ENCODE measurements around the gene SMARCA4.

SMARCA4 gene

DNA sequence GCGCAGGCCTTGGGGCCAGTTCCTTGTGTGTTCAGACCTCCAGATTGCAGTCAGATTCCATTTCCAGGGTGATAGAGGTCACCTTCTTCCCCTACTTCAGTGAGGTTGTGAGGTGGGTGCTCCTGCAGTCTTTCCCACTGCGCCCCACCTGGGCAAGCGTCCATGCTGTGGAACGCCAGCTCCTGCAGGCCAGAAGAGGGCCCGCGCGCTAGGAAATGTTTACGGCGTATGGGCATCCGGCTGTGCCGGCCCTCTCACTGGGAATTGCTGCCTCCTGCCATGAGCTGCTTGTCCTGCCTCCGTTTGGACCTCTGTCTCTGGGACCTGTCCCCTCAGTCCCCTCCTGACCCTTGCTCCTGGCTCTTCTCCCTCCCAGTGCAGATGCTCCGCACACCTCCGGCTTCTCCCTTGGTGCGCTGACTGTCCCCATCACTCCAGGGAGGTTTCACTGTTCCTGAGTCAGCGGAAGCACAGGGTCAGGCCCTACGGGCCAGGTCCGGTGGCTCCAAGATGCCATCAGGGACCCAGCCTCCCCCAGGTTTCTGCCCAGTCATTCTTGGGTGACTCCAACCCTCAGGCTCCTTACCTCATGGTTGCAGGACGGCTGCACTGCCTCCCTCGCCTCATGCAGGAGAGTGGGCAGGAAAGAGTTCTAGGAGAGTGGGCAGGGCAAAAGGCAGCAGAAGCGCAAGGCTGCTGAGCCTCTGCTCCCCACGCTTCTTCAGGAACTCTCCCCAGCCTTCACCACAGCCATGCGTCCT is 56.6 kb downstream of the SMARCA4 start:
- DNase-seq, result no peak

DNA sequence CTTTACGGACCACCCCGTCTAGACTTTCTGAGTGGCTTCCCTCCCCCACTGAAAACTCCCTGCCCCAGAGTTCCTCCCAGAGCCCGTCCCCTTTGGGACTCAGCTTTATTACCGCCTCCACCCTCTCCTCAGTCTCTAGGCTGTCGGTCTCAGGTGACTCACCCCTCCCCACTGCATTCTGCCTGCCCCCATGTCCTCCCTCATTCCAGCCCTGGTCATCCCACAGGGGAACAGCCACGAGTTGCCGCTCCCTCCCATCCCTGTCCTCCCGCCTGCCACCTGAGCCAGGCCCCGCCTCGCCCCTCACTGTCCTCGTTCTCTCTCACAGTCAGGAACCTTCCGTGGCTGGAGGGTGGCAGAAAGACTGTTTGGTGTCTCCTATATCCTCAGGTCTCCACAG is 57.3 kb downstream of the SMARCA4 start:
- no peak for DNase-seq

GRCh38 chr19:11018763-11019162 is 57.9 kb downstream of the SMARCA4 start:
- no peak for DNase-seq

- no peak for DNase-seq
Measured at GRCh38 chr19:11019262-11019661, 58.4 kb downstream of the SMARCA4 start.

DNA sequence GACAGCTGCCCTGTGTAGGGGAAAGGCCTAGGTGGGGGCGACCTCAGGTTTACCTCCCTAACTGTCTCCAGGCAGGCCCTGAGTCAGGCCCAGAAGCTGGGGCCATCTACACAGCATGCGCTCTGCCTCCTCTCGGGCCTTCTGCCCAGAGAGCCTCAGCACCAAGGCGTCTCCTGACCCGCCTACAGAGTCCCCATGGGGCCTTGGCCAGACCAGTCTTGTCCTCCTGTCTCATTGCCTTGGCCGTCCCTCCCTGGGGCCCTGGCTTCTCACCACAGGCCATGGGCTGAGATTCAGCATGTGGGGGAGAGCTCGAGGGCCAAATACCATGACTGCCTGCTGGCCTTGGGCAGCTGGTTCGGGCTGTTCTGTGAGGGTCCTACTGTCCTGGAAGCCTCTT is 59.0 kb downstream of the SMARCA4 start:
- DNase-seq, result no peak

GRCh38 chr19:11020423-11020822 is 59.6 kb downstream of the SMARCA4 start:
- no peak for DNase-seq

GRCh38 chr19:11020982-11021759 is 60.3 kb downstream of the SMARCA4 start:
- no peak for DNase-seq

- DNase-seq, result no peak
Measured at GRCh38 chr19:11021760-11022144, 60.9 kb downstream of the SMARCA4 start.

GRCh38 chr19:11023016-11023415 is 62.2 kb downstream of the SMARCA4 start:
- DNase-seq, result no peak

DNA sequence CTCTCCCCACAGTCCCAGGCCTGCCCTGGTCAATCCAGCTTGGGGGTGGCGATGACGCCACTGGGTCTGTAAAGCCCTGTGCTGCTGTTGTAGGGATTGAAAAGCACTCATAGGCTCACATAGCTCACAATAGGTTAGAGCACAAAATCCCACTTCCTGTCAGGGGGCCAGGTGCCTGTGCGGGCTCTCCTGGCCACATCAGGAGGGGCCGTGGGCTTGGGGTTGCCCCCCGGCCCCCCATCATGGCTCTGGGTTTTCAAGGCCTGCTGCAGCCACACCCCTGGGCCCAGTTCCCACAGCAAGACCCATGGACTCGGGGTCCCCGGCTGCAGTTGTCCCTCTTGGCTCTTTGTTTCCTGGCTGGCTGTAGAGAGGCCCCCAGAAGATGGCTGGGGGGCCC is 62.9 kb downstream of the SMARCA4 start:
- DNase-seq, result no peak

- no peak for DNase-seq
Measured at GRCh38 chr19:11024259-11024658, 63.4 kb downstream of the SMARCA4 start.

GRCh38 chr19:11025006-11025405 is 64.2 kb downstream of the SMARCA4 start:
- no peak for DNase-seq

GRCh38 chr19:11025445-11025844 is 64.6 kb downstream of the SMARCA4 start:
- no peak for DNase-seq

DNA sequence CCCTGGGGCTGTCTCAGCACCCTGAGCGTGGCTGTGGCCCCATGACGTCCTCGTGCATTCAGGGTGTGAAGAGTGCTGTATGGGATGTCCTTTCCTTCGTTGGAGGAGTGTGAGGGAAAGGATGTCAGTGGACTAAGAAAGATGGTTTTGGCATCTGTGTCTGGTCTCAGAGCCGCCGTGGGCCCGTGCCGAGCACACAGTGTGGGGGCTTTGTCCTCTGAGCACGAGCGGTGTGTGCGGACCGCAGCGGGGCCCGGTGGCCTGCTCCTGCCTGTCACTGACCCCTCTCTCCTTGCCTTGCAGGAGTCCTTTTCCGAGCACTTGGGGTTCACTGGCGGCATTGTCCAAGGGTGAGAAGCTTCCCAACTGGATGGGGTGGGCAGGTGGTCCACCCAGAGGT is 65.2 kb downstream of the SMARCA4 start:
- no peak for DNase-seq

DNA sequence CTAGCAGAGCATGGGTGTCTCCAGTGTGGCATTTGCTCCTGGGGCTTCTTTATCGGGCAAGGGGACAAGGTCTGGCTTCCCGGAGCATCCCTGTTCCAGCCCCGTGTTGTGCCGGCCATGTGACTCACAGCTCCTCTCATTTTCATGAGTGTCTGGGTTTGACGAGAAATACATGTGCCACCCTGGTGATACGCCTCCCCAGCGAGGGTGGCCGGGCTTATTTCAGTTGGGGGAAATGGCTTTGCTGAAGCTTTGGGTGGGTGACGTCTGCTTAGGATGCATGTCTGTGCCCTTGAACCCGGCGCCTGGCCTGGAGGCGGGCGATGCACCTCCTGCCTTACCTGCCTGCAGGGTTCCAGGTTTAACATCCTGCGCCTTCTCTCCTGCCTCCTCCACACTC is 66.6 kb downstream of the SMARCA4 start:
- DNase-seq, result no peak

- no peak for DNase-seq
Measured at GRCh38 chr19:11028146-11028545, 67.3 kb downstream of the SMARCA4 start.

- DNase-seq, result no peak
Measured at GRCh38 chr19:11031421-11032070, 70.7 kb downstream of the SMARCA4 start.

DNA sequence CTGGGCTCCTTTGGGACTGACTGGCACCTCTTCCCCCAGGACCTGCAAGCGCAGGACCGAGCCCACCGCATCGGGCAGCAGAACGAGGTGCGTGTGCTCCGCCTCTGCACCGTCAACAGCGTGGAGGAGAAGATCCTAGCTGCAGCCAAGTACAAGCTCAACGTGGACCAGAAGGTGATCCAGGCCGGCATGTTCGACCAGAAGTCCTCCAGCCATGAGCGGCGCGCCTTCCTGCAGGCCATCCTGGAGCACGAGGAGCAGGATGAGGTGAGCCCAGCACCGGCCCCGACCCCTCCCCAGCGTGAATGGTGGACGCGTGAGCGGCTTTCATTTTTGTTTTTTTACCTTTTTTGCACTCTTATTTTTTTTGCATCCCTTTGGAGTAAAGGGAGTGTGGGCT is 72.4 kb downstream of the SMARCA4 start:
- no peak for DNase-seq

DNA sequence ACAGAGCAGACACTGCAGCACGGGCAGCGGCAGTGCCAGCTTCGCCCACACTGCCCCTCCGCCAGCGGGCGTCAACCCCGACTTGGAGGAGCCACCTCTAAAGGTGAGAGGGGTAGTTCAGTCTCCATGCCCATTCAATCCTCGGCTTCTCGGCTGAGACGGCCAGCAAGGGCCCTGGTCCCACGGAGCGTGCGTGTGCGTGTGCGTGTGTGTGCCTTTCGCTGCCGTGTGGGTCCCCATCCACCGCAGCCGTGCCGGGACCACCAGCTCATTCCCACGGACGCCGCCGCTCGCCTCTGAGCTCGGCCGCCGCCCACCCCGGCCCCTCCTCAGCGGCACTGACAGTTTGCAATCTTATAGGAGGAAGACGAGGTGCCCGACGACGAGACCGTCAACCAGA is 72.9 kb downstream of the SMARCA4 start:
- DNase-seq, result no peak

DNA sequence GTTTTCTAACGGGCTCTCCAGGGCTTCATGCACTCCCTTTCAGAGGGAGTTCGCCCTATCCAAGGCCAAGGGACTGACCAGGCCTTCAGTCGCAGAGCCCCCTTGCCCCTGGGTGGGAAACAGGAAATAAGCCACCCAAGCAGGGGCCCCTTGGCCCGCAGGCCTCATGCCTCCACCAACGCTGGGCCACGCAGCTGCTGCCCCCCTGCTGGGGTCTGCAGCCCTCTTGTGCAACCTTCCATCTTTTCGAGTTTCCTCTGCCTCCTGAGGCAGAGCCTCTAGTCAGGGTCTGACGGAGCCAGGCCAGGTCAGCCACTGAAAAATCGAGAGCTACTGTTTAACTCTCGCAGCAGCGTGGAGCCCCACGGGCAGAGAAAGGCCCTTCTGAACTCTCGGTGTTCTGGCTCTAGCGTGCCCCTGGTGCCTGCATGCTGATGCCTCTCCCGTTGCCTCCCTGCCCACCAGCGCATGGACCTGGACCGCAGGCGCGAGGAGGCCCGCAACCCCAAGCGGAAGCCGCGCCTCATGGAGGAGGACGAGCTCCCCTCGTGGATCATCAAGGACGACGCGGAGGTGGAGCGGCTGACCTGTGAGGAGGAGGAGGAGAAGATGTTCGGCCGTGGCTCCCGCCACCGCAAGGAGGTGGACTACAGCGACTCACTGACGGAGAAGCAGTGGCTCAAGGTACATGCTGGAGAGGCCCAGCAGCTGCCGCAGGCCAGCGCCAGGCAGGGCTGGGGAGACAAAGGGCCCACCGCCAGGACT is 73.8 kb downstream of the SMARCA4 start:
- DNase-seq, result no peak

DNA sequence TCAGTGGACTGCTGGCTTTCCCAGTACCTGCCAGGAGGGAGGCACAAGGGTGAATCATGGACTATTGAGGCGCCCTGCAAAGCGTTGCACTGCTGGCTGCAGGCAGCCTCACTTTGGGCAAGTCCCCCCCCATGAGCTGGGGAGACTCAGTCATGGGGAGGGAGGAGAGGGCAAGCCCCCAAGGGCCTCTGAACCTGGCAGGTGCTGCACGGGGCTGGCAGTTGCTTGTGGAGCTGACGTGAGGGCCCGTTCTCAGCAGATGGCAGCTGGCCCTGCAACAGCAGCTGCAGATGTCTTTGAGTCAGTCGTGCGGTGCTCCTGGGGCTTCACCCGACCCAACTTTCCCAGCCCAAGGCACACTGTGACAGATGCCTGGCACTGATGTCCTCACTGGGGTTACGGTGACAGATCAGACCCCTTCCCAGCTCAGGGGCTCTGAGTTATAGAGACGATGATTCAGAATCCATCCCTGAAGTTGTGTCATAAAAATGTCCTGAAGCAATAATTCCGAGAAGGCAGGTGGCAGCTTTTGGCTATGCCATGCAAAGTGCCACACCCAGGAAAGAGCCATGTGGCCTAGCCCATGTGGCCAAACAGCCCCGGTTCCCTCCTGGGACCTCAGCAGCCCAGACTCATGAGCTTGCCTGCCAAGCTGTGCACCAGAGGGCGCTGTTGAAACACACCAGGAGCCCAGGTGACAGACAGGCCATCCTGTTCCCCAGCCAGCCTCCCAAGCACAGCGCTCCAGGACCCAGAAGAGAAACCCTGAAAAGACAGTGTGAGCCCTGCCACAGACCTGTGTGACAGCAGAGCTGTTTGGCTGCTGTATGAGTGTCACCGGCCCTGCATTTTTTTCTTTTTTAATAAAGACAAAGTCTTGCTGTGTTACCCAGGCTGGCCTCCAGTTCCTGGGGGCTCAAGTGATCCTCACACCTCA is 74.9 kb downstream of the SMARCA4 start:
- peak; percentile 83 for DNase-seq

- no peak for DNase-seq
Measured at GRCh38 chr19:11038511-11038910, 77.7 kb downstream of the SMARCA4 start.

Data from NCI-H774 (cell line).